Smooth muscle cell of the brain vasculature (primary cell): Measurements from ENCODE around the gene PITPNC1.
"Not testable (repeated sequence)": the region's sequence is repeated elsewhere in the genome, so short reads cannot be mapped to it uniquely, and the experiment has no call there.

ENCODE experiments used
- DNase-seq: peaks from one replicate; pipeline ENCODE4 v3.0.0-alpha.2; 2012; ENCODE audit warnings: low read depth, low spot score

Gene PITPNC1

DNA sequence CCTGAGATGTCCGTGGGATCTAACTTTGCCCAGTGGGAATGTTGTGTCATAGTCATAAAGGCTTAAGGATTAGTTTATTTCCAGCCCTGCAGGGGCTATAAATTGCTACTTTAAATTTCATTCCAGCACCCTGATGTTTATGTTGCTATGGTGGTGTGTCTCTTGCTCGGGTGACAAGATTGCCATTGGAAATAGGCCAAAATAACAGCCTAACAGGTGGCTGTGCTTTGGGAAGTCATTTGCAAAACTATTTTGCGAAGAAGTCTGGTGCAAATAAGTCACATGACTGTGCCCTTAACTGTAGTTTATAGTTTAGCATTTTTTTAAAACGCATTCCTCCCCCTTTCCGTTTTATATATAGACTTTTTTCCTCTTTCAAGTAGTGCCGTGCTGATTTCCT lies 23.1 kb downstream of the PITPNC1 start:
- no peak for DNase-seq

DNA sequence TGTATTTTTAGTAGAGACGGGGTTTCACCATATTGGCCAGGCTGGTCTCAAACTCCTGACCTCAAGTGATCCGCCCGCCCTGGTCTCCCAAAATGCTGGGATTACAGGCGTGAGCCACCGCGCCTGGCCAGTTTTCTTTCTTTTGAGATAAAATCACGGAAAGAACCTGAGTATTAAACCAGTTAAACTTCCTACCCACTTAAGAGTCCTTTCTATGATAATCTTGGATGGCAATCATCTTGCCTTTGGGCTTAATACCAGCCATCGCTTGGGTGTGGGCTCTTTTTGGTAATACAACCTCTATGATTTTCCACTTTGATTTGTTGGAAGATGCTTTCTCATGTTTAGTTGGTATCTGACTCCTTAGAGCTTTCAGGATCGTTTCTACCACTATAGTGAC lies 24.0 kb downstream of the PITPNC1 start:
- no peak for DNase-seq

DNA sequence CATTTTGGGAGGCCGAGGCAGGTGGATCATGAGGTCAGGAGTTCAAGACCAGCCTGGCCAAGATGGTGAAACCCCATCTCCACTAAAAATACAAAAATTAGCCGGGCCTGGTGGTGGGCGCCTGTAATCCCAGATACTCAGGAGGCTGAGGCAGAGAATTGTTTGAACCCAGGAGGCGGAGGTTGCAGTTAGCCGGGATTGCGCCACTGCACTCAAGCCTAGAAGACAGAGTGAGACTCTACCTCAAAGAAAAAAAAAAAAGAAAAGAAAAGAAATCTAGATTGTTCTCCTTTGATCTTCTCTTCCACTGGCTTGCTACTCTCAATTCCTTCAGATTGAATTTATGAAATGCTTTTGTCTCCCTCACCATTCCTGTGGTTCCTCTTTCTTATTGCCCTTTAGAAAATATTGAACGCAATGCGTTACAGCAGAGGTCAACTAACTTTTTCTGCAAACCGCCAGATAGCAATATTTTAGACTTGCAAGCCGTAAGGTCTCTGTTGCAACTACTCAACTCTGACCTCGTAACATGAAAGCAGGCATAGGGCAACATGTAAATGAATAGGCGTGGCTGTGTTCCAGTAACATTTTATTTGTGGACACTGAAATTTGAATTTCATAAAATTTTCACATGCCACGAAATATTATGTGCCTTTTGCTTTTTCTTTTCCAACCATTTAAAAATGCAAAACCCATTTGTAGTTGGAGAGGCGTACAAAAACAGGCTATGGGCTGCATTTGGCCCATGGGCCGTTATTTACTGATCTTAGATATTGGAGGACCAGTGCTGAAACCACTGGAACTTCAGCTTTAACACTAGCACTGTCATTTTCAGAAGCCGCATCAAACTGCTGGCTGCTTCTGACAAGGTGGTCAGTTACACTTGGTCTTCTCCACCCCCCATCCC lies 24.8 kb downstream of the PITPNC1 start:
- DNase-seq, result no peak

DNA sequence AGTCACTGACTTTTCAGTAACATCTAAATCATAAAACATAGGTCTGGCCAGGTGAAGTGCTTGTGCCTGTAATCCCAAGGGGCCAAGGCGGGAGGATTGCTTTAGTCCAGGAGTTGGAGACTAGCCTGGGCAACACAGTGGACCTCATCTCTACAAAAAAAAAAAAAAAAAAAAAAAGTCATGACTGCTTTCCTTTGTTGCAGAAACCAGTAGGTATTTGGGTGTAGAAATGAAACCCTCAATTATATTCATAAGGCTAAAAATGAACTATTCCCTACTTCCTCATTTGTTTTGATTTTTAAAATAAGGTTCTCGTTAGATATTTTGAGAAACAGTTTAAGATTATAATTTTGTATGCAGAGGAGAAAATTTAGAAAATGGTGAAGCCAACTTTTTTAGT lies 26.0 kb downstream of the PITPNC1 start:
- DNase-seq, result no peak

DNA sequence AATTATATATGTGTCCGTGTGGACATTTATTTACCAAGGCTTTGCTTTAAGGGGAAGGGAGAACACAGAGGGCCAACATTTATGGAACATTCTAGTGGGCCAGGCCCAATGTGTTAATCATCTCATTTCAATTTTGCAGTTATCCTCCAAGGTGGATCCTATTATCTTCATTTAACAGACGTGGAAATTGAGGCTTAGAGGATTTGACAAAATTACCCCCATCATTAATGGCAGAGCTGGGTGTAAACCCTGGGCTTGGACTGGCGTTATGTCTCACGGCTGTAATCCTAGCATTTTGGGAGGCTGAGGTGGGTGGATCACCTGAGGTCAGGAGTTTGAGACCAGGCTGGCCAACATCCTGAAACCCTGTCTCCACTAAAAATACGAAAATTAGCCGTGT lies 26.4 kb downstream of the PITPNC1 start:
- DNase-seq, result no peak

DNA sequence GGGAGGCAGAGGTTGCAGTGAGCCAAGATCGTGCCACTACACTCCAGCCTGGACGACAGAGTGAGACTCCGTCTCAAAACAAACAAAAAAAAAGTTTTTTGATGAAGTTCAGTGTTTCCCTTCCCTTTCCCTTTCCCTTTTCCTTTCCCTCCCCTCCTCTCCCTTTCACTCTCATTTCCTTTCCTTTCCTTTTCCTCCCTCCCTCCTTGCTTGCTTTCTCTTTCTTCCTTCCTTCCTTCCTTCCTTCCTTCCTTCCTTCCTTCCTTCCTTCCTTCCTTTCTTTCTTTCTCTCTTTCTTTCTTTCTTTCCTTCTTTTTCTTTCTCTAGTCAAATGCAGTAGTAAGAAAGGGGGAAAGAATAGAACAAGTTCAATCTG lies 31.4 kb downstream of the PITPNC1 start:
- DNase-seq, result not testable (repeated sequence)

DNA sequence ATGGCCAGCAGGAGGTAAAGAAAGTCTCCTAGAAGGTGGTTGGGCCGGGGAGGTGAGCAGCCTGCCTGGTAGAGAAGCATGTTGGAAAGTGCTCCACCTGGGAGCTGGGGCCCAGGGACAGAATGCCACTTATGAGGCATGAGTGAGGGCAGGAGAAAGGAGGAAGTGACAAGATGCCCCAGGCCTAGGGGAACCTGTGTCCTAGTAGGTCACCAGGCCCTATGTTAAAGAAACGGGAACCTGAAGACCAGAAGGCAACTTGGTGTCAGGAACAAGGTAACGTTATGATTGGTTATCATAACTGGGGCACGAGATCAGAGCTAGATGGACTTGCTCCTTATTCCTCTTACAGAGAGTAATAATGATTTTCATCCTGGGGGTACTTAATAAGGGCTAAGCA lies 34.3 kb downstream of the PITPNC1 start:
- DNase-seq, result no peak

DNA sequence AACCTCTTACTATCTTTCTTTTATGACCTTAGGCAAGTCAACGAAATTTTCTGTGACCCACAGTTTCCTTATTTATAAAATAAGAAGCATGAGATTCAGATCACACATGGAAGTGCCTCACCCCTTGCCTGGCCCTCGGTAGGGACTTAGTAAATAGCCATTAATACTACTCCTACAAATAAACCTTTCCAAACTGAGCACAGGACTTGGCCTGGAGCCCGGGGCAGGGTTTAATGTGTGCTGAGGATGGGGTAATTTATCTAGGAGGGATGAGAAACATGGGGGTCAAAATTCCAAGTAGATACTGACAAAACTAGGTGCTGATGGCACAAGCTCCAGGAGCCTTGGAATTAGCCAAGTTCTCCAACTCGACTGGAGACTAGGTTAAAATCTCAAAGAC lies 35.0 kb downstream of the PITPNC1 start:
- DNase-seq, result no peak

DNA sequence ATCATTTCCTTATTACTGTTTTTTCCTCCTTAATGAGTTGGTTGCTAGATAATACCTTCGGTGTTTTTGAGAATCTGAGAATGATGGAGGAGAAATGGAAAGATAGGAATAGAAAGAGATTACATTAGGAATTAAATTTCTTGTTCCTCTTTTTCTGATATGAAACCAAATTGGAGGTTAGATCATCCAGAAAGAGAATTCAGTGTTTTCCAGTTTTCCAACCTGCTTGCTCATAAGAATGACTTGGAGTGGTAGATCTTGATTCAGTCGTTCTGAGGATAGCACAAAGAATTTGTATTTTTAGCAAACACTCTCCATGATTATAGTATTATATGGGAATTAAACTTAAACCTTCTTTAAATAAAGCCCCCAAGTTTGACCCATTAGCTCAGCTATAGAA lies 35.9 kb downstream of the PITPNC1 start:
- no peak for DNase-seq

DNA sequence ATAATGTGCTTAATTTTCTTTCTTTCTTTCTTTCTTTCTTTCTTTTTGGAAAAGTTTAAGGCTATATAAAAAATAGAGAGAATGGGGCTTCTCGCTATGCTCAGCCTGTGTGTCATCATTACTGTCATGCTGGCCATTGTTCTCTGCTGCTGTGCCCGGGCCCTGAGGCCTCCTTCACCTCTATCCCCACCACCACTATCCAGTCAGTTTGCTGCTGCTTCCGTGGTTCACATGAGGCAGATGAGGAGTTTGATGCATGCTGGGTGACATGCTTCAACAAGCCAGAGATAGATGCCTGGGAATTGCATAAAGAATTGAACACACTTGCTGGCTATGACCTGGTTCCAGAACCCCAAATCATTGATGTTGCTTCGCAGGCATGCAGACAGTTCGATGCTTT lies 36.3 kb downstream of the PITPNC1 start:
- no peak for DNase-seq

DNA sequence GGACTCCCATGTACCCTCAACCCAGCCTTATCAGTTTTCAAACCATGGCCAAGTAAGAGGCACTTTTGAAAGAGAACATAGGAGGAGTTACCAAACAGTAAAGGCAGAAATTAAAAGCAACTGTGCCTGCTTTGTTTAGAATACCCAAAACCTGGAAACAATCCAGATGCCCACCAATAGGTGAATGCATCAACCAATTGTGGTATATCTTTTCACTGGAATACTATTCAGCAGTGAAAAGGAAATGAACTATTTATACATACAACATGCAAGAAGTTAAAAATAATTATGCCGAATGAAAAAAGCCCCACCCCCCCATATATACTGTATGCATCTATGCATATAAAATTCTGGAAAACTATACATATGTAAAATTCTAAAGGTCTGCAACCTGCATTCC lies 37.0 kb downstream of the PITPNC1 start:
- no peak for DNase-seq

DNA sequence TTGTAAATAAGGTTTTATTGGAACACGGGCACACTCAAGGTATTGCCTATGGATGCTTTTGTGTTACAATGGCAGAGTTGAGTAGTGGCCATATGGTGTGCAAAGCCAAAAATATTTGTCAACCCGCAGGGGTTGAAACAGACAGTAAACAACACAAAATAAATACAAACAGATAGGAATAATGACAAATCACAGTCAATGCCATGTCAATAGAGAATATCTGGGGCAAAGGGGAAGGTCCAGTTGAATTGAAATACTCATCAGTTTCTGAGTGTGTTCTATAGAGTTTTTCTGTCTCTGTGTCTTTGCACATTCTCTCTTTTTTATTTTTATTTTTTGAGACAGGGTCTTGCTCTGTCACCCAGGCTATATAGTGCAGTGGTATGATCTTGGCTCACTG lies 37.5 kb downstream of the PITPNC1 start:
- no peak for DNase-seq

DNA sequence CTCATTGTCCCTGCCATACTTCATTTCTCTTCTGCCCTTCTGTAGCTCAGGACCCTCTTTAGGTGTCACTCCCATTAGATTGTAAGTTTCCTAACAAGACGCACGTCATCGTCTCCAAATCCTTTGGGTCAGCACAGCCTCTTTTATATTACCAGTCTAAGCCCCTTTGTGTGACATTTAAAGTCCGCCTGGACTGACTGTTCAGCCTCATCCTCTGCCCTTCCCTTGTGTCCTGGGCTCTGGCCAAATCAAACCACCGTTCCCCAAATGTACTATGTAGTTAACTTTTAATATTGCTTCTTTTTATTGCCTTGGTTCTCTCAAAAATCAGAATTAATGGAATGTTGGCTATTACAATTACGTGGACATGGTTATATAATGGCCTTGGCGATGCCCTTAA lies 38.2 kb downstream of the PITPNC1 start:
- no peak for DNase-seq

DNA sequence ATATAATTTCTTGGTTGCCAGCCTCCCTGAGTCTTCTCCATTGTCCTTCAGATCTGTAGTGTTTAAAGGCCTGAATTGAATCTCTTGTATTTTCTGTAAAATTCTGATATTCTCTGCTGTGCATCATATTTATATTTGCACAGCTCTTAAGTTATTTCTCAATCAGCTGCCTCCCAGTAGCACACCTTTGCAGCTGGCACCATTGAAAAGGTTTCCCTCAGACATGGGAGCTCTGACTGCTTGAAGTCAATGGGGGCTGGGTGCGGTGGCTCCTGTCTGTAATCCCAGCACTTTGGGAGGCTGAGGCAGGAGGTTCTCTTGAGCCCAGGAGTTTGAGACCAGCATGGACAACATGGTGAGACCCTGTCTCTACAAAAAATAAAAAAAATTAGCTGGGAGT lies 40.4 kb downstream of the PITPNC1 start:
- no peak for DNase-seq

DNA sequence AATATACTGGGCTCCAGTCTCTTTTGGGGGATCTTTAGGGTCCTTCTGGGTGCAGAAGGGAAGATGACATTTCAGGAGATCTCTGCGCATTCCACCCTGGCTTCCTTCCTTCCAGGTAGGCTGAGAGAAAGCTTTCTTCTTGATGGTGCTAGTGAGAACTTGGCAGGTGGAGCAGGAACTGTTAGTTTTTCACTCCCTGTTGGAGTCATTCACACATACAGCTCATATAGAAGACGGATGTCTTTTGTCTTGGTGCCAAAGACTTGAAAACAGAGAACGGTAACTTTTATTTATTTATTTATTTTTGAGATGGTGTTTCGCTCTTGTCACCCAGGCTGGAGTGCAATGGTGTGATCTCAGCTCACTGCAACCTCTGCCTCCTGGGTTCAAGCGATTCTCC lies 43.9 kb downstream of the PITPNC1 start:
- DNase-seq, result no peak

DNA sequence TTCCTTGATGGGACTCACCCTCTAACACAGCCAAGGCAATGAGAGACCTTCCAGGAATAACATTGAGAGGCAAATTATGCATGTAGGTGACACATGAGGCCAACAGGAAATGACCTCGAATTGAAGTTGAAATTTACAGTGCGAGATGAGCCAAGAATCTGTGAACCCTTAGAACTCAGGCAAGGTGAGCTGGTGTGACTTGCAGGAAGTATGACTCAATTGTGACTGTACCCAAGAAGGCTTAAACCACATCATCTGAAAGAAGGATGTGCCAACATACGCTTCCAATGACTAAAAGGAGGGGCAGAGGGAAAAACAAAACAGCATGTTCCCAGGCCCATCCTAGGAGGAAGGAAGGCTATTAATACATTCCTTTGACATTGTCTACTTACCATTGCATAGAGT lies 44.8 kb downstream of the PITPNC1 start:
- DNase-seq, result no peak

DNA sequence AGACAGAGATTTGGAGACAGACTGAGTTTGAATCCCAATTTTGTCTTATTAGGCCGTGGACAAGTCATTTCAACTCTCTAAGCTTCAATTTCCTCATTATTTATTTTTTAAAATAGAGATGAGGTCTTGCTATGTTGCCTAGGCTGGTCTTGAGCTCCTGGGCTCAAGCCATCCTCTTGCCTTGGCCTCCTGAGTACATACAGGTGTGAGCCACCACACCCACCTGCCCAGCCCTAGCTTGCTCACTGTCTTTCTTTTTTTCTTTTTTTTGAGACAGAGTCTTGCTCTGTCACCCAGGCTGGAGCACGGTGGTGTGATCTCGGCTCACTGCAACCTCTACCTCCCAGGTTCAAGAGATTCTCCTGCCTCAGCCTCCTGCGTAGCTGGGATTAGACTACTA lies 45.2 kb downstream of the PITPNC1 start:
- not testable (repeated sequence) for DNase-seq

DNA sequence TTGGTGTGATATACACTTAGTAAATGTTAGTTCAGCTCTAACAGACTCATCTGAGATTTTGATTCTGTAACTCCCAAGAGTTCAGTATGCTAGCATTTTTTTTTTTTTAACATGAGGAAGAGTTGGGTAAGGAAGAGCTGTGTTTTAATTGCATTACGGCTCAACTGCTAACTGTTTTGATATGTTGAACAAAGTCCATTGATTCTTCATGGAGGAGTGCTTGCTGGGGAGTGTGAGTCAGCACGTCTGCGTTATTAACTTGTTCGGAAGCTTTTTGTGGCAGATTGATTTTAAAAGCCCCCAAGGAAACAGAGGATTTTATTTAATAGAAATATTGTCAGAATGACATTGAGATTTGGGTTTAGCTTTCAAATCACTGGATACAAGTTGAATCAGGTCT lies 45.8 kb downstream of the PITPNC1 start:
- DNase-seq, result no peak

DNA sequence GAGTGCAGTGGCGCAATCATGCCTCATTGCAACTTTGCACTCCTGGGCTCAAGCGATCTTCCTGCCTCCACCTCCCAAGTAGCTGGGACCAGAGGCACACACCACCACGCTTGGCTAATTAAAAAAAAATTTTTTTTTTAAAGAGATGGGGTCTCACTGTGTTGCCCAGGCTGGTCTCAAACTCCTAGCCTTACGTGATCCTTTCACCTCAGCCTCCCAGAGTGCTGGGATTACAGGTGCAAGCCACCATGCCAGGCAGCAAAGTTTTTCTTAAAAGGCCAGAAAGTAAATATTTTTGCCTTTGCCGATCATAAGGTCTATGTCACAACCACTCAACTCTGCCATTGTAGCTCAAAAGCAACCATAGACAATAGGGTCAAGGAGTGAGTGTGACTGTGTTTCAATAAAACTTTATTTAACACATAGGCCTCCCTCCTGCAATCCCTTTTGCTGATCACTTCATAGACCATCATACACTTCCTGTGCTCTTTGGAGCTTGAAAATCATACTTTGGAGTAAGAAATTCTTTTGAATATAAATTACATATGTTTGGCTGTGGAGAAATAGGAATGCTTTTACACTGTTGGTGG lies 48.6 kb downstream of the PITPNC1 start:
- DNase-seq, result no peak

DNA sequence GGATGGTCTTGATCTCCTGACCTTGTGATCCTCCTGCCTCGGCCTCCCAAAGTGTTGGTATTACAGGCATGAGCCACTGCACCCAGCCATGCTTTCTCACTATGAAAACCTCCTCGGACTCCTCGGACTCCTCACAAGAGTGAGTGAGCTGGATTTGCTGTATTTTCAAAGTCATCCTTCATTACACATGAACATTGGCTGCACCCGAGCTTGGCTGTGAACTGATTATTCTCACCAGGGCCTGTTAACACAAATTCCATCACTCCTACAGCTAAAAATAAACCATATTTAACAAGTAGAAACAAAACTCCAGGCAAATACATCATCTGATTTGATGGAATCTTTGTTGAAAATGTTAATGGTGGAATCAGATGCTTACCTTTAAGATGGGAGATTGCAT lies 50.3 kb downstream of the PITPNC1 start:
- DNase-seq, result no peak

DNA sequence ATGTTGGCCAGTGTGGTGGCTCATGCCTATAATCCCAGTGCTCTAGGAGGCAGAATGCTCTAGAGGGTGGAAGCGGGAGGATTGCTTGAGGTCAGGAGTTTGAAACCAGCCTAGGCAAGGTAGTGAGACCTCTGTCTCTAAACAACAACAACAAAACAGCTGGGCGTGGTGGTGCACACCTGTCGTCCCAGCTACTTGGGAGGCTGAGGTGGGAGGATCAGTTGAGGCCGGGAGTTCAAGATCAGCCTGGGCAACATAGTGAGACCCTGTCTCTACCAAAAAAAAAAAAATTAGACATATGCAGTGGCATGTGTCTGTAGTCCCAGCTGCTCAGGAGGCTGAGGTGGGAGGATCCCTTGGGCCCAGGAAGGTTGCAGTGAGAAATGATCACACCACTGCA lies 53.4 kb downstream of the PITPNC1 start:
- not testable (repeated sequence) for DNase-seq

DNA sequence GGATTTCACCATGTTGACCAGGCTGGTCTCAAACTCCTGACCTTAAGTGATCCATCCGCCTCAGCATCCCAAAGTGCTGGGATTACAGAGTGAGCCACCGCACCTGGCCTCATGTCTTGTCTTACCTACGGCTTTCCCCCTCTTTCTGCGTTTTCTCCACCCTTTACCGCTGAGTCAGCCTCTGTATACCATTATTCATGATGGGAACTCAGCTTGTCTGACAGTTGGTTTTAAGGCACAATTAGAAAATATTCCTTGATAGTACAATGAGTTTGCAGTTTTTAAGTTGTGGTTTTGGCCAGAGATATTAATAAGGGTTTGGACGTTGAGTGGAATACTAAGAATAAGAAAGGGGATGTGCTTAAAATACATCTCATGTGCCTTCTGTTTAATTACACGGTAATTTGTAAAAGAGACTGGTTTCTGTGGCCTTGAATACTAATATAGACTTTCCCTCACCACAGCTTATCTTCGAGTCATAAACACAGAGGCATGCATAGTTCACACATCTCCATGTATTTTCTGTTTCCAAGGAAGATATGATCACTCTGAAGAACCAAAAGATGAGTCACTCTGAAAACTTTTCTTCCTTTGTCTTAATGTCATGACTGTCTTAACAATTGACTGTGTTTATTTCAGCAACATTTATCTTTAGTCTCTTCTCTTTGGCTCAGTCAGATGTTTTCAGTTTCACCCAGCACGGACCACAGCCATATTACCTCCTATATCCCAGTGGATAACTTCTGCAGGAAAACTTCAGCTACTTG lies 54.4 kb downstream of the PITPNC1 start:
- no peak for DNase-seq
